ENCODE data around the gene EPHA4. TPM values are rescaled to one million over a fixed set of nuclear protein-coding genes. Genes with fewer than 3 reads are reported as not detected.

EPHA4 gene
- total RNA-seq, 2 donors from 2014 or later, result 70.7 to 88.2 TPM

DNA sequence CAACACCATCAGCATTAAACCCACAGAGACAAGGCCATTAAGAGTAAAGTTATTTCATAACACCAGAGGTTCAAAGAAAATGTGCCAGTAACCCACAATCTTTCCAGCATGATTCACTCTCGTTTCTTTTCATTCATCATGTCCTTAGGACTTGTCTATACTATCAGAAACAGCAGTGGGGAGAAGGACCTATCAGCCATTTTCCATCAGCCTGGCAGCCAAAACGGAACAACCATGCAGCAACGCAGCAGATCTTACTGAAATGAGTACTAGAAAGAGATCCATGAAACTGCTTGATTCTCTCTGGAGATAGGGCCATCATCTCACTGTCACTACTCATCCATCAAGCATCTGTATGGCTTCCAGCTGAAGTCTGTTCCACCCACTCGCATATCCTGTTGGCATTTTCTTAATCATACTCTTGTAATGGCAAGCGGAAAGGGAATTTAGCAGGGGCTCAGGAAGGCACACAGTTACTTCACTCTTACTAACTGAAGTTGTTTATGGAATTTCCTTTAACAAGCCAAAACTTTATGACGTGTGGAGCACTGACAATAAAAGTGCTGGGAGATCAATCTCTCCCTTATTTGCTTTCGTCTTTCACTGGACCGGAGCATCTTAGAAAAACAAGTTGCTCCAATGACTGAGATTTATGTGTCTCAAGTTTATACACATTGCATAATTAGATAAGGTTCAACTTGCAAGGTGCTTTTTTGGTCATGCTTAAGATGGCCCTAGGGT is 69.7 kb downstream of the EPHA4 start:
- no peak for ATAC-seq
- H3K27me3 Mint-ChIP-seq, result no peaks in the 10 kb centered on the region
- H3K36me3 Mint-ChIP-seq (ENCODE audit: low read depth), result no peaks in the 10 kb centered on the region
- H3K9me3 ChIP-seq (ENCODE audit: control insufficient read depth, low read length, poor library complexity, severe bottlenecking), result no peaks in the 10 kb centered on the region
- peaks cover 27% of the 10 kb centered on the region for H3K4me1 Mint-ChIP-seq
- no peak for DNase-seq
- peak overlapping the region; percentile 13 for H3K4me3 Mint-ChIP-seq
- H3K27ac Mint-ChIP-seq, result peak overlapping the region; percentile 11

DNA sequence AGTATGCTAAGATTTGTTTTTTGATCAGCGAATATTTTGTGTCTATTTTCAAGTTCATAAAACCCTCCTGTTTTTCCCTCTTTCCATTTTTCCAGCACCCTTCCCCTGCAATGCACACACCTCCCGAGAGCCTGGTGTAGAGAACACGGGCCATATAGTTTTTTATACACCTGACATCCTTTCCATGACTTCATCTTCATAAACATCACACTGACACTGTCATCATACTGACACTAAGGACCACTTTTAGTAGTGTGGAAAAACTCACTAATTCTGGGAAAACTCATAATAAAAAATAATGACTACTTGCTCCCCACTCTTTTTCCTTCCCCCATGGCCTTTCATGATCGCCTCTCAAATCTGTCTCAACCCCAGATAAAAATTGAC is 70.2 kb downstream of the EPHA4 start:
- peaks cover 27% of the 10 kb centered on the region for H3K4me1 Mint-ChIP-seq
- DNase-seq (no peak), ATAC-seq (no peak)
- no peak overlapping the region for H3K27ac Mint-ChIP-seq
- no peaks in the 10 kb centered on the region for H3K36me3 Mint-ChIP-seq (ENCODE audit: low read depth)
- no peaks in the 10 kb centered on the region for H3K27me3 Mint-ChIP-seq
- H3K4me3 Mint-ChIP-seq, result peak overlapping the region; percentile 8
- H3K9me3 ChIP-seq (ENCODE audit: control insufficient read depth, low read length, poor library complexity, severe bottlenecking), result no peaks in the 10 kb centered on the region

DNA sequence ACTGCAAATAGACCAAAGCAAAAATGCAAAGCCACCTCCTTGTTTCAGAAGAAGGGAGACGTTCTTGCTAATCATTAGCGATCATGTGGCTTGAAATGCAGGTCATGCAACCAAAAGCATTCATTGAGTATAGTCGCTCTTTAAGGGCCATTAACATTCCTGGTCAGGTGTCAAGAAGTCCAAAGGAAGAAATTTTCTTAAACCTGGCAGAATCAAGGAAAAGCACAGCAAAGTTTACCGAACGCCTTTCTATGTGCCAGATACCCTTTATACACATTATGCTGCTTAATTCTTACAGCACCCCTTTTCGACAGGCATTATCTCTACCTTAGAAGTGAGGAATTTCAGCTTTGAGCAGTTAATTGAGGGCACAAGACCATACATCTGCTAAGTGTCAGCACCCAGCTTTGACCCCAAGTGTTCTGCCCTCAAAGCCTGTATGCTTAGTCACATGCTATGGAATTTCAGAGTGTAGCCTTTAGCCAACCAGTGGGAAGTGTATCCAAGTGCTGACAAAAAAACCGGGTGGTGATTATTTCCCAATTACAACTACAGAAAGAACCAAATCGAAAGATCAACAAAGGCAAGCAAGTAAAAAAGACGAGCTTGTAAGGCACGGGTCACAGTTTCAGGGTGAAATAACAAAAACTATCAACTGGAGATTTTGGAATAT is 70.8 kb downstream of the EPHA4 start:
- DNase-seq, result no peak
- no peak for ATAC-seq
- Mint-ChIP-seq H3K4me1 (peaks cover 27% of the 10 kb centered on the region), H3K27ac (no peak overlapping the region), H3K27me3 (no peaks in the 10 kb centered on the region), H3K4me3 (no peak overlapping the region), H3K36me3 (ENCODE audit: low read depth) (no peaks in the 10 kb centered on the region)
- no peaks in the 10 kb centered on the region for H3K9me3 ChIP-seq (ENCODE audit: control insufficient read depth, low read length, poor library complexity, severe bottlenecking)

- H3K4me3 Mint-ChIP-seq, result no peak overlapping the region
- peaks cover 27% of the 10 kb centered on the region for H3K4me1 Mint-ChIP-seq
- ATAC-seq (no peak), DNase-seq (no peak)
- H3K9me3 ChIP-seq (ENCODE audit: control insufficient read depth, low read length, poor library complexity, severe bottlenecking), result no peaks in the 10 kb centered on the region
- H3K36me3 Mint-ChIP-seq (ENCODE audit: low read depth), result no peaks in the 10 kb centered on the region
- no peaks in the 10 kb centered on the region for H3K27me3 Mint-ChIP-seq
- no peak overlapping the region for H3K27ac Mint-ChIP-seq
These were observed 71.4 kb downstream of the EPHA4 start for GRCh38 chr2:221500501-221501209.

GRCh38 chr2:221495731-221496130 is 76.4 kb downstream of the EPHA4 start:
- H3K36me3 Mint-ChIP-seq (ENCODE audit: low read depth), result no peaks in the 10 kb centered on the region
- H3K27me3 Mint-ChIP-seq, result no peaks in the 10 kb centered on the region
- H3K4me1 Mint-ChIP-seq, result peaks cover 19% of the 10 kb centered on the region
- H3K9me3 ChIP-seq (ENCODE audit: control insufficient read depth, low read length, poor library complexity, severe bottlenecking), result no peaks in the 10 kb centered on the region
- no peak for DNase-seq
- H3K4me3 Mint-ChIP-seq, result no peak overlapping the region
- no peak overlapping the region for H3K27ac Mint-ChIP-seq
- no peak for ATAC-seq

- Mint-ChIP-seq H3K36me3 (ENCODE audit: low read depth) (no peaks in the 10 kb centered on the region), H3K27me3 (no peaks in the 10 kb centered on the region), H3K27ac (peak overlapping the region; percentile 8), H3K4me3 (no peak overlapping the region), H3K4me1 (peaks cover 8% of the 10 kb centered on the region)
- no peak for DNase-seq
- no peaks in the 10 kb centered on the region for H3K9me3 ChIP-seq (ENCODE audit: control insufficient read depth, low read length, poor library complexity, severe bottlenecking)
- no peak for ATAC-seq
These were observed 77.5 kb downstream of the EPHA4 start for GRCh38 chr2:221494556-221494955.

GRCh38 chr2:221493391-221493790 is 78.7 kb downstream of the EPHA4 start:
- no peak for DNase-seq
- Mint-ChIP-seq H3K4me1 (peaks cover 8% of the 10 kb centered on the region), H3K27me3 (no peaks in the 10 kb centered on the region), H3K27ac (no peak overlapping the region), H3K36me3 (ENCODE audit: low read depth) (no peaks in the 10 kb centered on the region), H3K4me3 (no peak overlapping the region)
- H3K9me3 ChIP-seq (ENCODE audit: control insufficient read depth, low read length, poor library complexity, severe bottlenecking), result no peaks in the 10 kb centered on the region
- ATAC-seq, result no peak

DNA sequence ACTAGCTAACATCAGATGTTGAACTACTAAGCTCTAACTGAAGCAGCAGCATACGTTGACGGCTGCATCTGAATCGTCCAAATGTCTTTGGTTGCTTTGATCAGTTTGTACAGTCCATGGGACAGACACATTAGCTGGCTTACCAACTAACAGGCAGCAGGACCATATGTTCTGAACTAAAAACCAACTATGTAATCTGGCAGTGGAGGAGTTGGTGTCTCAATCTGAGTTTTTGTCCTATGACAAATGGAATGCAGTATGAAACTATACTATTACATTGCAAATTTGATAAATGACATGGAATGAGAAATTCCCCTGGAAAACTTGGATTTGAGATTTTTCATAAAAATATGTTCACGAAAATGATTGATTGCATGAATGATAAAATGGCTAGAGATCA is 79.5 kb downstream of the EPHA4 start:
- DNase-seq (no peak), ATAC-seq (no peak)
- H3K9me3 ChIP-seq (ENCODE audit: control insufficient read depth, low read length, poor library complexity, severe bottlenecking), result no peaks in the 10 kb centered on the region
- peaks cover 5% of the 10 kb centered on the region for H3K4me1 Mint-ChIP-seq
- no peaks in the 10 kb centered on the region for H3K36me3 Mint-ChIP-seq (ENCODE audit: low read depth)
- no peak overlapping the region for H3K27ac Mint-ChIP-seq
- no peaks in the 10 kb centered on the region for H3K27me3 Mint-ChIP-seq
- no peak overlapping the region for H3K4me3 Mint-ChIP-seq

GRCh38 chr2:221490506-221491060 is 81.5 kb downstream of the EPHA4 start:
- H3K36me3 Mint-ChIP-seq (ENCODE audit: low read depth), result no peaks in the 10 kb centered on the region
- H3K4me1 Mint-ChIP-seq, result peaks cover 5% of the 10 kb centered on the region
- ATAC-seq (no peak), DNase-seq (no peak)
- no peaks in the 10 kb centered on the region for H3K9me3 ChIP-seq (ENCODE audit: control insufficient read depth, low read length, poor library complexity, severe bottlenecking)
- no peaks in the 10 kb centered on the region for H3K27me3 Mint-ChIP-seq
- no peak overlapping the region for H3K27ac Mint-ChIP-seq
- no peak overlapping the region for H3K4me3 Mint-ChIP-seq

- peaks cover 3% of the 10 kb centered on the region for H3K4me1 Mint-ChIP-seq
- no peak overlapping the region for H3K4me3 Mint-ChIP-seq
- H3K9me3 ChIP-seq (ENCODE audit: control insufficient read depth, low read length, poor library complexity, severe bottlenecking), result no peaks in the 10 kb centered on the region
- no peak for DNase-seq
- no peaks in the 10 kb centered on the region for H3K36me3 Mint-ChIP-seq (ENCODE audit: low read depth)
- no peaks in the 10 kb centered on the region for H3K27me3 Mint-ChIP-seq
- ATAC-seq, result no peak
- no peak overlapping the region for H3K27ac Mint-ChIP-seq
These were observed 83.8 kb downstream of the EPHA4 start for GRCh38 chr2:221488136-221488807.

DNA sequence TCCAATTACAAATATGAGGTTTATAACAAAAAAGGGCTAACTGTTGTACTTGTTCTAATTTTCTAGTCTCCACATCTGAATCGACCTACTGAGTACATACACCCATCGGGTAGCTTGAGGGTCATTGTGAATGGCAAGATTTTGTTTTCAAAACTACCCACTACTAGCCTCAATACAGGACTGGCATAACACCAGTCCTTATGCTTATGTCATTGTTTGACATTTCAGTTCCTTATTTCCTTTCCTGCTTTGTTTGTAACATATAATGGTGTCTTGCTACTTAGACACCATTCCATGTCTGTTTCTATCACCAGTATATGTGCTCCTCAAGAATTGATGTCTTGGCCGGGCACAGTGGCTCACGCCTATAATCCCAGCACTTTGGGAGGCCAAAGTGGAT is 86.0 kb downstream of the EPHA4 start:
- H3K4me1 Mint-ChIP-seq, result no peaks in the 10 kb centered on the region
- no peak overlapping the region for H3K4me3 Mint-ChIP-seq
- ATAC-seq (no peak), DNase-seq (no peak)
- no peaks in the 10 kb centered on the region for H3K36me3 Mint-ChIP-seq (ENCODE audit: low read depth)
- H3K27me3 Mint-ChIP-seq, result no peaks in the 10 kb centered on the region
- H3K9me3 ChIP-seq (ENCODE audit: control insufficient read depth, low read length, poor library complexity, severe bottlenecking), result no peaks in the 10 kb centered on the region
- no peak overlapping the region for H3K27ac Mint-ChIP-seq

DNA sequence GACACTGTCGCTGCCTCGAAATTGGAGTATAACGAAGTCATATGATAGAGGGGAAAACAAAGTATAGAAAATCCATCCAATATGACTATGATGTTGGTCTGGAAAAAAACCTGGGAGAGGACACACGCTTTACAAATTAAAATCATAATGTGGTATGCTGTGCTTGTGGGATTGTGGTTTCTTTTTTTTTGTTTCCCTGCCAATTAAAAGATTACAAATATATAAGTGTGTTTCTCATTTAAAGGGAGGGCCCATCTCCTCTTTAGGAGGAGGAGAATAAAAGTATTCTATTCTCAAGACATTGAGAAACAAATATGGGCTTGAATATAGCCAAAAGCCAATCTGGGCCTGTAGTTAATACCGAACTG is 86.6 kb downstream of the EPHA4 start:
- H3K4me3 Mint-ChIP-seq, result no peak overlapping the region
- no peaks in the 10 kb centered on the region for H3K36me3 Mint-ChIP-seq (ENCODE audit: low read depth)
- ATAC-seq (no peak), DNase-seq (no peak)
- no peaks in the 10 kb centered on the region for H3K27me3 Mint-ChIP-seq
- no peaks in the 10 kb centered on the region for H3K4me1 Mint-ChIP-seq
- H3K27ac Mint-ChIP-seq, result peak overlapping the region; percentile 19
- H3K9me3 ChIP-seq (ENCODE audit: control insufficient read depth, low read length, poor library complexity, severe bottlenecking), result no peaks in the 10 kb centered on the region
